HEK293 (cell line): ENCODE data around the gene KIF17.

ENCODE experiments used
- CTCF ChIA-PET: fragments of 350-600 bp; formaldehyde crosslinking; extraction: SDS; loops from one replicate; lab custom pipeline; 2021; ENCODE audit warnings: antibody characterized with exemption; lab: Yijun Ruan, JAX
- POLR2A ChIA-PET: fragments of 300-600 bp; formaldehyde crosslinking; extraction: SDS; loops from one replicate; lab custom pipeline; 2020; ENCODE audit warnings: antibody characterized with exemption, inconsistent platforms; lab: Yijun Ruan, JAX
- H3K27ac ChIP-seq: fragments of 200-500 bp; sonication (Bioruptor generic); 2 replicates; pipeline ENCODE4 v1.5.1; 2014; ENCODE audit warnings: low read depth, low read length, control low read depth, inconsistent platforms; ENCODE audit errors: extremely low read depth
- H3K36me3 ChIP-seq, 2 experiments: fragments of 200-500 bp in 1 of 2; sonication (Bioruptor generic) in 1 of 2; 1 replicate in 1 of 2; 2 replicates in 1 of 2; pipeline ENCODE4 v1.5.1; 2014 to 2017; ENCODE audit warnings: inconsistent platforms in 2 of 2, low read length in 2 of 2; ENCODE audit not compliant: control insufficient read depth in 2 of 2, insufficient read depth in 1 of 2
- H3K4me1 ChIP-seq: fragments of 200-500 bp; sonication (Bioruptor generic); 2 replicates; pipeline ENCODE4 v1.5.1; 2014; ENCODE audit warnings: mild to moderate bottlenecking, low read length, inconsistent platforms; ENCODE audit not compliant: control insufficient read depth, insufficient read depth
- H3K4me3 ChIP-seq: 2 replicates; pipeline ENCODE4 v1.5.1; 2011; ENCODE audit warnings: low read depth, mild to moderate bottlenecking, control low read depth, low read length, moderate library complexity
- H3K9me3 ChIP-seq: fragments of 200-500 bp; sonication (Bioruptor generic); 2 replicates; pipeline ENCODE4 v1.5.1; 2014; ENCODE audit warnings: low read depth, low read length, inconsistent platforms; ENCODE audit not compliant: control insufficient read depth, insufficient read depth
- EGR2 ChIP-seq: fragments of 450-650 bp; formaldehyde crosslinking; IDR thresholded peaks from 2 replicates; pipeline ENCODE4 v1.5.1; 2016; ENCODE audit warnings: low read depth, missing biosample characterization, missing genetic modification characterization
- ZNF266 ChIP-seq: fragments of 450-650 bp; formaldehyde crosslinking; IDR thresholded peaks from 2 replicates; pipeline ENCODE4 v1.5.1; 2016; ENCODE audit warnings: missing biosample characterization, missing genetic modification characterization, low read depth
- ZNF473 ChIP-seq: fragments of 450-650 bp; formaldehyde crosslinking; IDR thresholded peaks from 2 replicates; pipeline ENCODE4 v1.5.1; 2017; ENCODE audit warnings: missing biosample characterization, missing genetic modification characterization
- ZNF510 ChIP-seq: fragments of 450-650 bp; formaldehyde crosslinking; IDR thresholded peaks from 2 replicates; pipeline ENCODE4 v1.5.1; 2018; ENCODE audit warnings: mild to moderate bottlenecking, missing genetic modification characterization, missing biosample characterization; ENCODE audit not compliant: insufficient replicate concordance
- ZNF549 ChIP-seq: fragments of 450-650 bp; IDR thresholded peaks from 2 replicates; pipeline ENCODE4 v1.5.1; 2018; ENCODE audit warnings: missing biosample characterization, missing genetic modification characterization, mild to moderate bottlenecking, inconsistent platforms, moderate library complexity
- ZNF561 ChIP-seq: fragments of 450-650 bp; IDR thresholded peaks from 2 replicates; pipeline ENCODE4 v1.5.1; 2018; ENCODE audit warnings: missing biosample characterization, missing genetic modification characterization, borderline replicate concordance
- ZNF596 ChIP-seq: fragments of 450-650 bp; IDR thresholded peaks from 2 replicates; pipeline ENCODE4 v1.5.0; 2018; ENCODE audit warnings: missing biosample characterization, mild to moderate bottlenecking, missing genetic modification characterization, moderate library complexity
- ZNF623 ChIP-seq: fragments of 450-650 bp; formaldehyde crosslinking; IDR thresholded peaks from 2 replicates; pipeline ENCODE4 v1.5.1; 2016; ENCODE audit warnings: missing biosample characterization, missing genetic modification characterization
- ZNF626 ChIP-seq: fragments of 450-650 bp; sonication (Bioruptor Pico); formaldehyde crosslinking; IDR thresholded peaks from 2 replicates; pipeline ENCODE4 v1.5.1; 2018; ENCODE audit warnings: missing biosample characterization, missing genetic modification characterization, inconsistent platforms
- TF ChIP-seq, protein P1 (sequence below): fragments of 450-650 bp; formaldehyde crosslinking; IDR thresholded peaks from 2 replicates; pipeline ENCODE4 v1.5.1; 2016; ENCODE audit warnings: missing biosample characterization, missing genetic modification characterization
- TF ChIP-seq, protein P2 (sequence below): fragments of 450-650 bp; formaldehyde crosslinking; IDR thresholded peaks from 2 replicates; pipeline ENCODE4 v1.5.1; 2016; ENCODE audit warnings: missing biosample characterization, missing genetic modification characterization
- TF ChIP-seq, protein P3 (sequence below): fragments of 450-650 bp; formaldehyde crosslinking; IDR thresholded peaks from 2 replicates; pipeline ENCODE4 v1.5.1; 2016; ENCODE audit warnings: missing biosample characterization, missing genetic modification characterization
- TF ChIP-seq, protein P4 (sequence below): fragments of 450-650 bp; formaldehyde crosslinking; IDR thresholded peaks from 2 replicates; pipeline ENCODE4 v1.5.1; 2016; ENCODE audit warnings: missing biosample characterization, missing genetic modification characterization
- TF ChIP-seq, protein P5 (sequence below): fragments of 450-650 bp; formaldehyde crosslinking; IDR thresholded peaks from 2 replicates; pipeline ENCODE4 v1.5.1; 2016; ENCODE audit warnings: missing biosample characterization, missing genetic modification characterization
- TF ChIP-seq, protein P6 (sequence below): fragments of 450-650 bp; formaldehyde crosslinking; IDR thresholded peaks from 2 replicates; pipeline ENCODE4 v1.5.1; 2016; ENCODE audit warnings: missing biosample characterization, missing genetic modification characterization

The KIF17 gene

DNA sequence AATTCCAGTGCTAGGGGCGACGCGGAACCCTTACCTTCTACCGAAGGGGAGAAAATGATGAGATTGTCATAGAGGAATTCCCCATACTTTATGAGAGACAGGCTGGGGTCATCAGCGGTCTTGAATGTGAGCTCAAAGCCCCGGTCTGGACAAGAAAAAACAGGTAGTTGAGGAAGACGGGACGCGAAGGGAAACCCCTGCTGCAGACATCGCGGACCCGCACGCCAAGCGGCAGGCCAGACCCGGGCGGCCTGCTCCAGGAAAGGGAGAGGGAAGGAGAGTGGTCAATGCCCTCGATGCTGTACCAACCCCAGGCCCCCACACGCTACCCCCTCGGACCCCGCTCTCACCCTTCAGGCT lies 57.0 kb downstream of the KIF17 start:
- ChIA-PET CTCF (interaction anchor here (0.8 to 1.7 kb wide), 3 partner anchors 27 to 86 kb away, joined by 6 to 12 read pairs (median 6); partner anchors contain the start of gene PINK1), POLR2A (interaction anchor here (0.5 to 2.4 kb wide), 11 partner anchors 8 to 519 kb away, joined by 3 to 24 read pairs (median 4); partner anchors contain the start of genes HP1BP3 and KIF17)
- H3K27ac ChIP-seq, result peak overlapping the region; percentile 49; the same call in 1 of the 2 replicates

More for the DNA sequence above, 57.0 kb downstream of the KIF17 start:
- peak overlapping the region; percentile 72 for H3K4me3 ChIP-seq
- H3K4me1 ChIP-seq, result no peaks in the 10 kb centered on the region
- no peaks in the 10 kb centered on the region for H3K9me3 ChIP-seq
- peaks cover 16 to 43% of the 10 kb centered on the region in 2 experiments for H3K36me3 ChIP-seq
- TF ChIP-seq ZNF473 (no peak), ZNF561 (tag by site-specific recombination) (no peak), EGR2 (tag by site-specific recombination) (no peak), ZNF549 (tag by site-specific recombination) (no peak), ZNF596 (tag by site-specific recombination) (no peak), ZNF626 (tag by site-specific recombination) (no peak), ZNF623 (tag by site-specific recombination) (no peak), ZNF510 (no peak), ZNF266 (tag by site-specific recombination) (no peak)
- TF ChIP-seq, protein P1, sequence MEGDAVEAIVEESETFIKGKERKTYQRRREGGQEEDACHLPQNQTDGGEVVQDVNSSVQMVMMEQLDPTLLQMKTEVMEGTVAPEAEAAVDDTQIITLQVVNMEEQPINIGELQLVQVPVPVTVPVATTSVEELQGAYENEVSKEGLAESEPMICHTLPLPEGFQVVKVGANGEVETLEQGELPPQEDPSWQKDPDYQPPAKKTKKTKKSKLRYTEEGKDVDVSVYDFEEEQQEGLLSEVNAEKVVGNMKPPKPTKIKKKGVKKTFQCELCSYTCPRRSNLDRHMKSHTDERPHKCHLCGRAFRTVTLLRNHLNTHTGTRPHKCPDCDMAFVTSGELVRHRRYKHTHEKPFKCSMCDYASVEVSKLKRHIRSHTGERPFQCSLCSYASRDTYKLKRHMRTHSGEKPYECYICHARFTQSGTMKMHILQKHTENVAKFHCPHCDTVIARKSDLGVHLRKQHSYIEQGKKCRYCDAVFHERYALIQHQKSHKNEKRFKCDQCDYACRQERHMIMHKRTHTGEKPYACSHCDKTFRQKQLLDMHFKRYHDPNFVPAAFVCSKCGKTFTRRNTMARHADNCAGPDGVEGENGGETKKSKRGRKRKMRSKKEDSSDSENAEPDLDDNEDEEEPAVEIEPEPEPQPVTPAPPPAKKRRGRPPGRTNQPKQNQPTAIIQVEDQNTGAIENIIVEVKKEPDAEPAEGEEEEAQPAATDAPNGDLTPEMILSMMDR (tag by site-specific recombination), result no peak
- TF ChIP-seq, protein P2, sequence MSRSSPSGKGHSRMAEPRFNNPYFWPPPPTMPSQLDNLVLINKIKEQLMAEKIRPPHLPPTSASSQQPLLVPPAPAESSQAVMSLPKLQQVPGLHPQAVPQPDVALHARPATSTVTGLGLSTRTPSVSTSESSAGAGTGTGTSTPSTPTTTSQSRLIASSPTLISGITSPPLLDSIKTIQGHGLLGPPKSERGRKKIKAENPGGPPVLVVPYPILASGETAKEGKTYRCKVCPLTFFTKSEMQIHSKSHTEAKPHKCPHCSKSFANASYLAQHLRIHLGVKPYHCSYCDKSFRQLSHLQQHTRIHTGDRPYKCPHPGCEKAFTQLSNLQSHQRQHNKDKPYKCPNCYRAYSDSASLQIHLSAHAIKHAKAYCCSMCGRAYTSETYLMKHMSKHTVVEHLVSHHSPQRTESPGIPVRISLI (tag by site-specific recombination), result no peak
- TF ChIP-seq, protein P3, sequence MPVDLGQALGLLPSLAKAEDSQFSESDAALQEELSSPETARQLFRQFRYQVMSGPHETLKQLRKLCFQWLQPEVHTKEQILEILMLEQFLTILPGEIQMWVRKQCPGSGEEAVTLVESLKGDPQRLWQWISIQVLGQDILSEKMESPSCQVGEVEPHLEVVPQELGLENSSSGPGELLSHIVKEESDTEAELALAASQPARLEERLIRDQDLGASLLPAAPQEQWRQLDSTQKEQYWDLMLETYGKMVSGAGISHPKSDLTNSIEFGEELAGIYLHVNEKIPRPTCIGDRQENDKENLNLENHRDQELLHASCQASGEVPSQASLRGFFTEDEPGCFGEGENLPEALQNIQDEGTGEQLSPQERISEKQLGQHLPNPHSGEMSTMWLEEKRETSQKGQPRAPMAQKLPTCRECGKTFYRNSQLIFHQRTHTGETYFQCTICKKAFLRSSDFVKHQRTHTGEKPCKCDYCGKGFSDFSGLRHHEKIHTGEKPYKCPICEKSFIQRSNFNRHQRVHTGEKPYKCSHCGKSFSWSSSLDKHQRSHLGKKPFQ (tag by site-specific recombination), result no peak
- TF ChIP-seq, protein P4, sequence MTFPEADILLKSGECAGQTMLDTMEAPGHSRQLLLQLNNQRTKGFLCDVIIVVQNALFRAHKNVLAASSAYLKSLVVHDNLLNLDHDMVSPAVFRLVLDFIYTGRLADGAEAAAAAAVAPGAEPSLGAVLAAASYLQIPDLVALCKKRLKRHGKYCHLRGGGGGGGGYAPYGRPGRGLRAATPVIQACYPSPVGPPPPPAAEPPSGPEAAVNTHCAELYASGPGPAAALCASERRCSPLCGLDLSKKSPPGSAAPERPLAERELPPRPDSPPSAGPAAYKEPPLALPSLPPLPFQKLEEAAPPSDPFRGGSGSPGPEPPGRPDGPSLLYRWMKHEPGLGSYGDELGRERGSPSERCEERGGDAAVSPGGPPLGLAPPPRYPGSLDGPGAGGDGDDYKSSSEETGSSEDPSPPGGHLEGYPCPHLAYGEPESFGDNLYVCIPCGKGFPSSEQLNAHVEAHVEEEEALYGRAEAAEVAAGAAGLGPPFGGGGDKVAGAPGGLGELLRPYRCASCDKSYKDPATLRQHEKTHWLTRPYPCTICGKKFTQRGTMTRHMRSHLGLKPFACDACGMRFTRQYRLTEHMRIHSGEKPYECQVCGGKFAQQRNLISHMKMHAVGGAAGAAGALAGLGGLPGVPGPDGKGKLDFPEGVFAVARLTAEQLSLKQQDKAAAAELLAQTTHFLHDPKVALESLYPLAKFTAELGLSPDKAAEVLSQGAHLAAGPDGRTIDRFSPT, result no peak
- TF ChIP-seq, protein P5, sequence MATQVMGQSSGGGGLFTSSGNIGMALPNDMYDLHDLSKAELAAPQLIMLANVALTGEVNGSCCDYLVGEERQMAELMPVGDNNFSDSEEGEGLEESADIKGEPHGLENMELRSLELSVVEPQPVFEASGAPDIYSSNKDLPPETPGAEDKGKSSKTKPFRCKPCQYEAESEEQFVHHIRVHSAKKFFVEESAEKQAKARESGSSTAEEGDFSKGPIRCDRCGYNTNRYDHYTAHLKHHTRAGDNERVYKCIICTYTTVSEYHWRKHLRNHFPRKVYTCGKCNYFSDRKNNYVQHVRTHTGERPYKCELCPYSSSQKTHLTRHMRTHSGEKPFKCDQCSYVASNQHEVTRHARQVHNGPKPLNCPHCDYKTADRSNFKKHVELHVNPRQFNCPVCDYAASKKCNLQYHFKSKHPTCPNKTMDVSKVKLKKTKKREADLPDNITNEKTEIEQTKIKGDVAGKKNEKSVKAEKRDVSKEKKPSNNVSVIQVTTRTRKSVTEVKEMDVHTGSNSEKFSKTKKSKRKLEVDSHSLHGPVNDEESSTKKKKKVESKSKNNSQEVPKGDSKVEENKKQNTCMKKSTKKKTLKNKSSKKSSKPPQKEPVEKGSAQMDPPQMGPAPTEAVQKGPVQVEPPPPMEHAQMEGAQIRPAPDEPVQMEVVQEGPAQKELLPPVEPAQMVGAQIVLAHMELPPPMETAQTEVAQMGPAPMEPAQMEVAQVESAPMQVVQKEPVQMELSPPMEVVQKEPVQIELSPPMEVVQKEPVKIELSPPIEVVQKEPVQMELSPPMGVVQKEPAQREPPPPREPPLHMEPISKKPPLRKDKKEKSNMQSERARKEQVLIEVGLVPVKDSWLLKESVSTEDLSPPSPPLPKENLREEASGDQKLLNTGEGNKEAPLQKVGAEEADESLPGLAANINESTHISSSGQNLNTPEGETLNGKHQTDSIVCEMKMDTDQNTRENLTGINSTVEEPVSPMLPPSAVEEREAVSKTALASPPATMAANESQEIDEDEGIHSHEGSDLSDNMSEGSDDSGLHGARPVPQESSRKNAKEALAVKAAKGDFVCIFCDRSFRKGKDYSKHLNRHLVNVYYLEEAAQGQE, result no peak
- TF ChIP-seq, protein P6, sequence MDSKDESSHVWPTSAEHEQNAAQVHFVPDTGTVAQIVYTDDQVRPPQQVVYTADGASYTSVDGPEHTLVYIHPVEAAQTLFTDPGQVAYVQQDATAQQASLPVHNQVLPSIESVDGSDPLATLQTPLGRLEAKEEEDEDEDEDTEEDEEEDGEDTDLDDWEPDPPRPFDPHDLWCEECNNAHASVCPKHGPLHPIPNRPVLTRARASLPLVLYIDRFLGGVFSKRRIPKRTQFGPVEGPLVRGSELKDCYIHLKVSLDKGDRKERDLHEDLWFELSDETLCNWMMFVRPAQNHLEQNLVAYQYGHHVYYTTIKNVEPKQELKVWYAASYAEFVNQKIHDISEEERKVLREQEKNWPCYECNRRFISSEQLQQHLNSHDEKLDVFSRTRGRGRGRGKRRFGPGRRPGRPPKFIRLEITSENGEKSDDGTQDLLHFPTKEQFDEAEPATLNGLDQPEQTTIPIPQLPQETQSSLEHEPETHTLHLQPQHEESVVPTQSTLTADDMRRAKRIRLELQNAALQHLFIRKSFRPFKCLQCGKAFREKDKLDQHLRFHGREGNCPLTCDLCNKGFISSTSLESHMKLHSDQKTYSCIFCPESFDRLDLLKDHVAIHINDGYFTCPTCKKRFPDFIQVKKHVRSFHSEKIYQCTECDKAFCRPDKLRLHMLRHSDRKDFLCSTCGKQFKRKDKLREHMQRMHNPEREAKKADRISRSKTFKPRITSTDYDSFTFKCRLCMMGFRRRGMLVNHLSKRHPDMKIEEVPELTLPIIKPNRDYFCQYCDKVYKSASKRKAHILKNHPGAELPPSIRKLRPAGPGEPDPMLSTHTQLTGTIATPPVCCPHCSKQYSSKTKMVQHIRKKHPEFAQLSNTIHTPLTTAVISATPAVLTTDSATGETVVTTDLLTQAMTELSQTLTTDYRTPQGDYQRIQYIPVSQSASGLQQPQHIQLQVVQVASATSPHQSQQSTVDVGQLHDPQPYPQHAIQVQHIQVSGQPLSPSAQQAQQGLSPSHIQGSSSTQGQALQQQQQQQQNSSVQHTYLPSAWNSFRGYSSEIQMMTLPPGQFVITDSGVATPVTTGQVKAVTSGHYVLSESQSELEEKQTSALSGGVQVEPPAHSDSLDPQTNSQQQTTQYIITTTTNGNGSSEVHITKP (tag by site-specific recombination), result no peak
